Activated T-helper 2 cell treated with anti-CD3 and anti-CD28 coated beads, Interferon-gamma antibody, Interleukin-2, Interleukin-4, amounts not matched to agents 10 μg/mL and 5 μg/mL and 100 μg/mL, durations not matched to agents 14 hours and 24 hours and 36 hours (primary cell): Measurements from ENCODE around the gene ARVCF. TPM values are rescaled to one million over a fixed set of nuclear protein-coding genes. Genes with fewer than 3 reads are reported as not detected.

Experiments
- DNase-seq: peaks from one replicate; pipeline ENCODE4 v3.0.0; 2021; ENCODE audit warnings: low spot score
- H3K27ac Mint-ChIP-seq: one replicate; pipeline ENCODE4 v1.8.0; 2021; ENCODE audit warnings: mixed read lengths
- H3K27me3 Mint-ChIP-seq: one replicate; pipeline ENCODE4 v1.8.0; 2021; ENCODE audit warnings: low read depth, mixed read lengths
- H3K36me3 Mint-ChIP-seq: one replicate; pipeline ENCODE4 v1.8.0; 2021; ENCODE audit warnings: low read depth, mixed read lengths
- H3K4me1 Mint-ChIP-seq: one replicate; pipeline ENCODE4 v1.8.0; 2021; ENCODE audit warnings: low read depth, mixed read lengths
- H3K4me3 Mint-ChIP-seq: one replicate; pipeline ENCODE4 v1.8.0; 2021; ENCODE audit warnings: low read depth, mild to moderate bottlenecking, moderate library complexity, mixed read lengths
- H3K9me3 Mint-ChIP-seq: one replicate; pipeline ENCODE4 v1.8.0; 2021; ENCODE audit warnings: mixed read lengths
- intact Hi-C: fragments of 100-400 bp; cut with micrococcal nuclease; formaldehyde crosslinking; loops from one replicate; pipeline ENCODE4 v1.15.1; 2023
- total RNA-seq: library from RNA; stranded (reverse); gene quantifications from 2 replicates; pipeline ENCODE4 v1.2.3, GENCODE V29; 2022

The ARVCF gene
- total RNA-seq, 1 donor from 2014 or later, result 3.9 TPM

DNA sequence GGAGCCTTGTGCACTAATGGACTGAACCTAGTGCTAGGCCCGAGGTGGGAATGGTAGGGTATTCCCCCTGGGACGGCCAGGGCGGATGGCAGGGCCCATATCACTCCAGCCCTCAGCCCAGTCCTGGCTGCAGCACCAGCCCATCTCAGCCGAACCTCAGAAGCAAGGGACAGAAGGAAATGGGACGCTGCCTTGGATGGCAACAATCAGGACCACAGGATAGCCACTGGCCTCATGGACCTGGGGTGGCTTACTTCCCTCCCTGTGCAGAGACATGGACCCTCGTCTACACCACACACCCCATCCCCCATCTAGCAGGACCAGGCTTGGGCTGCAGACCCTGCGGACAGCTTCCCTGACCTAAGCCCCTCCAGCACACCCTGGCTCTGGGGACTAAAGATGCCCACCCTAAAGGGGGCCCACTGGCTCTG is 24.1 kb downstream of the ARVCF start:
- intact Hi-C loops, result no loop called here
- Mint-ChIP-seq H3K27me3 (no peaks in the 10 kb centered on the region), H3K4me1 (no peaks in the 10 kb centered on the region), H3K4me3 (no peak overlapping the region), H3K27ac (no peak overlapping the region), H3K9me3 (no peaks in the 10 kb centered on the region), H3K36me3 (no peaks in the 10 kb centered on the region)
- DNase-seq, result no peak

DNA sequence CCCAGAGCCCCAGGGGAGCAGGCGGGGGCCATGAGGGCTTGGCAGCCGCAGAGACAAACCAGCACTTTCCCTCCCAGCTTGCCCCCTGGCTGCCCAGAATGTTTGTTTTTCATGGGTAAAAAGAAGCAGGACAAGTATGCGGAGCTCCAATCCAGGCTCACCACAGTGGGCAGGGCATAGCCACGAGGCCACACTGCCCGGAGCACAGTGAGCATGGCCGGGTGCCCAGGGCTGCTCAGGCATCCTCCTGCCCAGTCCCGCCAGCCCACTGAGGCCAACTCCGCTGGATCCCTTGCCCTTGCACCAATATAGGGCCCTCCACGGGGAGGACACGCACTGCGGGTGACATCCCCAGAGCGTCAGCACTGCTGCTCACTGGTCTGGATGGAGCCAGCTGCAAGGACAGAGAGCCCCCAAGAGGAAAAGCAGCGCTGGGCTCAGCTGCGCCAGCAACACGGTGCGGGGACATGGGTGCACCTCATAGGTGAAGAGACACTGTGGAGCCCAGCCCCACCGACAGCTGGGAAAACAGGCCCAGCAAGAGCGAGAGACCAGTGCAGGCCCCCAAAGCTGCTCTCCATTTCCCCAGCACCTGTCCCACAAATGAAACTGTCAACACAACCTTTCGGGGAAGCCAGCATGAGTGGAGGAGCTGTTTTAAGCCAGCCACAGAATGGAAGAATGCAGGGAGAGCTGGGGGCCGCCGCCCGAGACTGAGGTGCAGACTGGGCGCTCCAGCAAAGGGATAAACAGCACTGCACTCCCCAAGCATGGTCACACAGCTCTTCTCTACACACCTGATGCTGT is 24.8 kb downstream of the ARVCF start:
- no peak overlapping the region for H3K4me3 Mint-ChIP-seq
- intact Hi-C loops, result no loop called here

DNA sequence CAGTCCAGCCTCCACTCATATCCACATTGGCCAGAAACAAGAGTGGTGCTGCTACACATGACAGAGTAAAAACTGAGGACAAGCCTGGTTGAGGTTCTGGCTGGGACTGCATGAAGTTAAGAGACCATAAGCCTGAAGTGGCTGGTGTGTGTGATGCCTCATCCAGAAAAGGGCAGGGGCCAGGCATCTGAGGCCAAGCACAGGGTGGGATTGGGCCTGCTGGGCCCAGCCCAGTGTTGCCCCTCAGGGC is 25.3 kb downstream of the ARVCF start:
- Mint-ChIP-seq H3K27me3 (peaks cover under 1% of the 10 kb centered on the region), H3K9me3 (no peaks in the 10 kb centered on the region), H3K4me1 (no peaks in the 10 kb centered on the region), H3K27ac (no peak overlapping the region), H3K36me3 (no peaks in the 10 kb centered on the region), H3K4me3 (no peak overlapping the region)
- intact Hi-C loops, result no loop called here
- DNase-seq, result no peak

More for the DNA sequence above, 24.8 kb downstream of the ARVCF start:
- no peaks in the 10 kb centered on the region for H3K27me3 Mint-ChIP-seq
- H3K9me3 Mint-ChIP-seq, result no peaks in the 10 kb centered on the region
- H3K27ac Mint-ChIP-seq, result no peak overlapping the region
- H3K36me3 Mint-ChIP-seq, result no peaks in the 10 kb centered on the region
- DNase-seq, result no peak
- no peaks in the 10 kb centered on the region for H3K4me1 Mint-ChIP-seq

DNA sequence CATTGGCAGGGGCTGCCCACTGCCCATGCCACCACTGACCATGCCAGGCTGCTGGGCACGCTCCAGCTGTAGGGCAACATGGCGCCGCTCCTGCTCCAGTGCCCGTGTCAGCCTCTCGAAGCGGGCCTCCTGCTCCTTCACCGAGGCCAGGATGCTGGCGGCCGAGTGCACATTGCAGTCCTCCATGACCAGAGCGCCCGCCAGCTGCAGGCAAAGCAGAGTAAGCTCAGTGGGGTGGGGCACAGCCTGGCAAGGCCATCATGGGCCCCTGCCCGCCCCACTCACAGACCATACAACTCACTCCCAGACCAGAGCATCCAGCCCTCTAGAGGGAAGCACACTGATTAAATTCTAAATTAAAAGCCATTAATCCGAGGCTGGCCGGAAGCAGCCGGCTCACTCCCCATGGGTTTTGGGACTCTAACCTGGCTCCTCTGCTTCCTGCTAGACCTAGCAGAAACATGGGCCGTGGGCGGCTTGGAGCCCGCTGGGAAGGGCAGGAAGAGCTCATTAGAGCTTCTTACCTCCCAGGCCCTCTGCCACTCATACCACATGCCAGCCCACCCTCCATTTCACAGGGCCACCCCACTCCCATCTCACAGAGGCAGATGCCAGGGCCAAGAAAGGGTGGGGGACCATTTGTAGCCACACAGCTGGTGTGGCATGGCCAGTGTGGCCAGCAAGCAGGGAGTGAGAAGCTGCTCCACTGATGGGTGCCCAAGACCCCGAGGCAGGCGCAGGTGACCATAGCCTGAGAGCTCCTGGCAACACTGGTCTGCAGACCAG is 25.8 kb downstream of the ARVCF start:
- H3K27me3 Mint-ChIP-seq, result peaks cover 3% of the 10 kb centered on the region
- H3K9me3 Mint-ChIP-seq, result no peaks in the 10 kb centered on the region
- H3K36me3 Mint-ChIP-seq, result no peaks in the 10 kb centered on the region
- no peak overlapping the region for H3K27ac Mint-ChIP-seq
- H3K4me1 Mint-ChIP-seq, result no peaks in the 10 kb centered on the region
- intact Hi-C loops, result no loop called here
- no peak for DNase-seq
- no peak overlapping the region for H3K4me3 Mint-ChIP-seq

DNA sequence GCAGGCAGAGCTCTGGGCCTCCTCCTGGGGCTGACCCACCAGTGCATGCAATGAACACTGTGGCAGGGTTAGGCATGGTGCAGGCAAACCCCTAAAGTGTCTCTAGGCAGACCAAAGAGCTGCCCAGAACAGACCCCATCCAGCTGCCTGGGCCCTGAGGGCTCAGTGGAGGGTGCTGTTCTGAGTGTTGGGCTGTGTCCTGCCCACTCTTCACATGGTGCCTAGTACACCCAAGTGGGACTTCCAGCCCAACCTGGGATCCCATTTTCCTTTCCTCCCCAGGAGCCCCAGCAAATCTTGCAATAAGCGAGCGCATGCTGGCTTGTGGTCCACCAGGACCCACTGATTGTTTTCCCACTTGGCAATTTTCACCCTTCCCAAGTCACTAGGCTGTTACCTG is 26.4 kb downstream of the ARVCF start:
- Mint-ChIP-seq H3K4me1 (no peaks in the 10 kb centered on the region), H3K9me3 (no peaks in the 10 kb centered on the region), H3K36me3 (no peaks in the 10 kb centered on the region), H3K4me3 (no peak overlapping the region), H3K27ac (no peak overlapping the region), H3K27me3 (peaks cover 3% of the 10 kb centered on the region)
- intact Hi-C loops, result no loop called here
- no peak for DNase-seq

DNA sequence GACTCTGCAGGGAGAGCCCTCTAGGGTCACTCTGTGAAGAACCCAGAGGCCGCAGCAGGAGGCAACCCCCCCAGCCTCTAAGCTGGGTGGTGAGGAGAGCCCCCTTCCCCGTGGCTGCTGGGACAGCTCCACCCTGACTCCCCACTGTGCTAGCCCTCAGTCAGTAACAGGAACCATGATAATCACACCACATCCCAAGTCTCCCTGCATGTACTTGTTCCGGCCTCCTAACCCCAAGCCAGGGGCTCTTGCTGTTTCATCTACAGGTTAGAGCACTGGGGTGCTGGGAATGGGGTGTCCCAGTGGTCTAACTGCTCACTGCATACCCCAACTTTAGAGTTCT is 26.9 kb downstream of the ARVCF start:
- no peak for DNase-seq
- H3K4me3 Mint-ChIP-seq, result no peak overlapping the region
- no peaks in the 10 kb centered on the region for H3K4me1 Mint-ChIP-seq
- H3K27ac Mint-ChIP-seq, result no peak overlapping the region
- H3K27me3 Mint-ChIP-seq, result peaks cover 4% of the 10 kb centered on the region
- H3K36me3 Mint-ChIP-seq, result no peaks in the 10 kb centered on the region
- intact Hi-C loops, result no loop called here
- H3K9me3 Mint-ChIP-seq, result no peaks in the 10 kb centered on the region

DNA sequence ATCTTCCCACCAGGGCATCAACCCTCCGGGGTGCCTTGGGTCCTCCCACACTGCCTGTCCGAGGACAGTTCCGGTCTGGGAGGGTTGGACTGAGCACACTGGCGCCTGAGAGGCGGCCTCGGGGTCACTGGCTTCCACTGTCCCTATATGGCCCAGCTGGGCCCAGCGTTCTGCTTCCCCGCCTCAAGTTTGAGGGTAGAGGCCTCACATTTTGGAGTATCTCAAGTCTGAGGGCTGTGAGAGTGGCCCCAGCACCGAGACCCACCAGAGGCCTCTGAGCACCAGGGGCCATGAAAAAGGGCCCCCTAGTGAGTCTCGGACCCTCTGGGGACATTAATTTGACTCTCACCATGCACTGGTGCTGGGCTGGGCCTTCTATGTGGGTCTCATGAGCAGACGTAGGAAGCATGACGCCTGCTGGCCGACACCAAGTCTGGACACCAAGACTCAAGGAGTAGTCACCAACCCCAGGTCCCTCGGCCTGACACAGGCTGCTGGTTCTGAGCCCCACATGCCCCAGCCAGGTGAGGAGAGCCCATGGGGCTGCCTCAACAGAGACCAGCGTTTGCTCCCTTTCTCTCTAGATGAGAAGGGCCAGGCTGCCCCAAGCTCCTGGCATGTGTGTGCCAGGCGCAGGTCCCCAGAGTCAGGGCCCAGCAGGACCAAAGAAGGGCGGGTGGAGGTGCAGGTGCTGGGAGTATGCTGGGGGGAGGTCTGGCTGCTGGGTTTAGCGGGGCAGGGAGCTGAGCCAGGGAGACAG is 27.5 kb downstream of the ARVCF start:
- Mint-ChIP-seq H3K27ac (no peak overlapping the region), H3K9me3 (no peaks in the 10 kb centered on the region)
- intact Hi-C loops, result no loop called here

DNA sequence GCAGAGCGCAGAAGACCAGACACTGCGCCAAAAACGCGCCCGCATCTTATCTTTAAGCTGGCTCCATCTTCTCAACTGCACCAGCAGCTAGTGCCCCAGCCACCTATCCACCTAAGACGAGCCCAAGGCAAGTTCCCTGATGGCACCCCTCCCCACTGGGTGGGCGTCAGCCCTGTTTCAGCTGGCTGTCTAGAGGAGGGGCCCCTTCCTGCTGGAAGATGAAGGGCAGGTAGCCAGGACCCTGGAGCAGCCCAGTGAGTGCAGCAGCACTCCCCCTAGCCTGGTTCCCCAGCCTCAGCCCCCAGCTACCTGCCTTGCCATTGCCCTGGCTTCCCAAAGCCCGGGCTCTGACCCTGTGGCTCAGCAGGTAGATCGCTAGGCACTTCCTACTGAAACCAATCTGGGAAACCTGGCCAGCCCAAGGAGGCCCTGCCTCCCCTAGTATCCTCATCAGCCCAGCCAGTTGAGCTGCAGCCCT is 28.3 kb downstream of the ARVCF start:
- intact Hi-C loops, result no loop called here
- no peak overlapping the region for H3K27ac Mint-ChIP-seq
- H3K4me1 Mint-ChIP-seq, result no peaks in the 10 kb centered on the region
- H3K27me3 Mint-ChIP-seq, result peaks cover 4% of the 10 kb centered on the region
- no peak for DNase-seq
- no peaks in the 10 kb centered on the region for H3K9me3 Mint-ChIP-seq
- H3K4me3 Mint-ChIP-seq, result no peak overlapping the region
- no peaks in the 10 kb centered on the region for H3K36me3 Mint-ChIP-seq

More for the DNA sequence above, 27.5 kb downstream of the ARVCF start:
- Mint-ChIP-seq H3K4me1 (no peaks in the 10 kb centered on the region), H3K27me3 (peaks cover 4% of the 10 kb centered on the region), H3K4me3 (no peak overlapping the region), H3K36me3 (no peaks in the 10 kb centered on the region)
- no peak for DNase-seq

DNA sequence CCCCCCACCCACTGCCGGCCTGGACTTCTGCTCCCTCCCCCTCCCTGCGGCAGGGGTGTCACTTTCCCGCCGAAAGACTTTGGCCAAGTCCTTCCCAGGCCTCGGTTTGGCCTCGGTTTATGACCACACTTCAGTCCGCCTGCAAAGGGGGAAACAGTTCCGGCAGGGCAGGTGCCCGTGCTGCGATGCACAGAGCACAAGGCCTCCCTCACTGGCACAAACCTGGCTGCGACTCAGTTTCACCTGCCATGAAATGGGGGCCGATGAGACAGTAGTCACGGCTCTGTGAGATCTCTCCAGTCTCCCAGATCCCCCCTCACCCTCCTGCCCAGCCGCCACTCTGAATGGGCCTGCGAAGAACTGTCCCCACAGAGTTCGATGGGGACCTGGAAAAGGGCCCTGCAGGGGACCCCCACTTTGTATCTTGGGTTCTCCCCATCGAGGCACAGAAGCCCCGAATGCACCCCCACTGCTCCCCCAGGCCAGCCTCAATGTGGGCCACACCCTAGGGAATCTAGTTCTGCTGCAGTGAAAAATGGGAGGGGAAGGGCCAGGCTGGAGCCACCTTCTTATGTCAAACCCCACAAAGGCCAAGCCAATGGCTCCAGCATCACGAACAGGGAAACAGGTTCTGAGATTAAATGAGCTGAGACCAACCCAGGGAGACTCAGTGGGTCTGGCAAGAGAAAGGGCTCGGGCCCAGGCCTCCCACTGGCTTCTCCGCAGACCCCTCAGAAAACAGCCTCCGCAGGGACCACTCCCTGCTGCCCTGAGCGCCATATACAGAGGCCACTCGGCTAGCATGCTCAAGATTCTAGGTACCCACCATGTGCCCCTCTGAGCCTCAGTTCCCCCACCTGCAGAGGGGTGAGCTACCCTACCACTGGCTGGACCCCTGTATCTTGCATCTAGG is 29.0 kb downstream of the ARVCF start:
- intact Hi-C loops, result no loop called here
- Mint-ChIP-seq H3K27me3 (peaks cover 4% of the 10 kb centered on the region), H3K4me1 (no peaks in the 10 kb centered on the region), H3K9me3 (no peaks in the 10 kb centered on the region), H3K4me3 (no peak overlapping the region), H3K27ac (no peak overlapping the region), H3K36me3 (no peaks in the 10 kb centered on the region)
- no peak for DNase-seq

DNA sequence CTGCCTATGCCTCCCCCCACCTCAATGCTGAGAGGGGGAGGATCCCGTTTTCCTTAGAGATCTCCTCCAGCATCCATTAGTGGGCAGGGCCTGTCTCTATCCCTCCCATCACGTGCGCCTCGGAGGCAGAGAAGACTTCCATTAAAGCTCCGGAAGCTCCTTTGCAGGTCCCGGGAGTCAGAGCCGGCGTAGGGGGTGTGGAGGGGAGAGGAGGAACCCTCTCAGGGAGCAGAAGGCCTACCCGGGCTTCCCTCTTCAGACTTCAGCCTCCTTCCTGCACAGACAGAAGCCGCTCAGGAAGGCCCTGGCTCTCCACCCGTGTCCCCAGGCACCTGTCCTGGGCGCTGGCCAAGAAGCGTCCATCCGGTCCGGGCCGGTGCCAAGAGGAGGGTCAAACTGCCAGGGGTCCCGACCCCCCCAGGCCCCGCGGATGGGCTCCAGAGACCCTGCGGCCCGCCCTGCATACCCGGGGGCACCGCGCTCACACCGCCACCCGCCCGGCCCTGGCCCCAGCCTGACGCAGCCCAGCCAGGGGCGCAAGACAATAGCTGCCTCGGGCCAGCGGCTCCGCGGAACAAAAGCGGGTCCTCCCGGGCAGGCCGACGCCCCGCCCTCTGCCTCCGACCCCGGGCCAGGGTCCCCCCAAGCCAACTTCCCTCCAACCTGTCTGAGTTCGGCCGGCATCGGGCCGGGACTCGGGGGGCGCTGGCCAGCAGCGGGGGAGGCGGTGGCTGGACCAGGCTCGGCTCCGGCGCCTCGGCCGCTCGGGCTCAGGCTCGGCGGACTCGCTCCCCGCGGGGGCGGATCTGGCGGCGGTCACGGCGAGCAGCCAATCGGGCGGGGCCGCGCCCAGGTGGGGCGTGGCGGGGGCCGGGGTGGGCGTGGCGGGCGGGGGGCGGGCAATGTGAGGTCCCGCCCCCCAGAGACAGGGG is 29.9 kb downstream of the ARVCF start:
- H3K4me1 Mint-ChIP-seq, result no peaks in the 10 kb centered on the region
- H3K27ac Mint-ChIP-seq, result no peak overlapping the region
- peak overlapping the region; percentile 5 for H3K4me3 Mint-ChIP-seq
- no peaks in the 10 kb centered on the region for H3K36me3 Mint-ChIP-seq
- intact Hi-C loops, result no loop called here
- peak; percentile 56 for DNase-seq
- no peaks in the 10 kb centered on the region for H3K9me3 Mint-ChIP-seq
- peaks cover 4% of the 10 kb centered on the region for H3K27me3 Mint-ChIP-seq

DNA sequence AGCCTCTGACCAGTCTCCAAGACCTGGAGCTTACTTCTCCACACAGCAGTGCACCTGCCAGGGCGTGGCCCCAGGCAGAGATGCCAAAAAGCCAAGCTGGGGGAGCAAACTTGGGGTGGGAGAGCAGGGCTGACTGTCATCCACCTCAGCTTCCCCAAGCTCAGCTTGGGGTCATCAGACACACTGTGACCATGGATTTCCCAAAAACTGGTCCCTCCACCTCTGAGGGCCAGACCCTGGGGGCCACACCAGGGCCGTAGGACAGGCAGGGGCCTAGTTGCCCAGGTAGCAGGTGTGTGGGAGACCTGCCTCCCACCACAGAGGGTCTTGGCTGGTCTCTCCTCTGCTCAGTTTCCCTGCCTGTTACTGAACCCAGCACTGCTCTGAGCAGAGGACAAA is 30.6 kb downstream of the ARVCF start:
- DNase-seq, result no peak
- no peaks in the 10 kb centered on the region for H3K36me3 Mint-ChIP-seq
- H3K4me1 Mint-ChIP-seq, result no peaks in the 10 kb centered on the region
- H3K27ac Mint-ChIP-seq, result no peak overlapping the region
- H3K27me3 Mint-ChIP-seq, result peaks cover 4% of the 10 kb centered on the region
- intact Hi-C loops, result no loop called here
- H3K4me3 Mint-ChIP-seq, result no peak overlapping the region
- H3K9me3 Mint-ChIP-seq, result no peaks in the 10 kb centered on the region
